Kidney epithelial cell (primary cell): ENCODE results near the gene TNKS2. TPM values are rescaled to one million over a fixed set of nuclear protein-coding genes. Genes with fewer than 3 reads are reported as not detected.

Source experiments
- DNase-seq: peaks from one replicate; pipeline ENCODE4 v3.0.0-alpha.2; 2010; ENCODE audit warnings: low read depth
- H3K27me3 ChIP-seq: 2 replicates; pipeline ENCODE4 v1.6.0; 2011; ENCODE audit warnings: low read length; ENCODE audit not compliant: control insufficient read depth, insufficient read depth
- H3K36me3 ChIP-seq: 2 replicates; pipeline ENCODE4 v1.5.1; 2011; ENCODE audit warnings: low read length; ENCODE audit not compliant: control insufficient read depth, insufficient read depth
- H3K4me3 ChIP-seq: 2 replicates; pipeline ENCODE4 v1.5.1; 2011; ENCODE audit warnings: low read depth, mild to moderate bottlenecking, control low read depth, low read length
- CTCF ChIP-seq: IDR thresholded peaks from 2 replicates; pipeline ENCODE4 v1.5.1; 2011; ENCODE audit warnings: mild to moderate bottlenecking, moderate library complexity, low read length, control low read depth, inconsistent platforms; ENCODE audit not compliant: insufficient read depth, poor library complexity, severe bottlenecking
- total RNA-seq: library from RNA; depleted of rRNA; stranded (reverse); fragments of >200 nt; gene quantifications from 2 replicates; pipeline ENCODE4 v1.2.3, GENCODE V29; 2015

TNKS2 gene
- total RNA-seq, 1 donor from 2014 or later: 57.6 TPM

GRCh38 chr10:91797048-91797690, 1.1 kb upstream of the TNKS2 start:
- no peak for DNase-seq
- Histone ChIP-seq H3K27me3 (no peaks in the 10 kb centered on the region), H3K36me3 (no peaks in the 10 kb centered on the region), H3K4me3 (peak overlapping the region; percentile 98)
- TF ChIP-seq CTCF: no peak

- H3K4me3 ChIP-seq: peak overlapping the region; percentile 98
- peak; percentile 4 for DNase-seq
- TF ChIP-seq CTCF: no peak
- H3K36me3 ChIP-seq: no peaks in the 10 kb centered on the region
- no peaks in the 10 kb centered on the region for H3K27me3 ChIP-seq
Observed at GRCh38 chr10:91798649-91799611, 704 bp downstream of the TNKS2 start.

GRCh38 chr10:91799612-91799975, 1.4 kb downstream of the TNKS2 start:
- TF ChIP-seq CTCF: no peak
- DNase-seq: no peak
- H3K27me3 ChIP-seq: no peaks in the 10 kb centered on the region
- H3K36me3 ChIP-seq: no peaks in the 10 kb centered on the region
- peak overlapping the region; percentile 98 for H3K4me3 ChIP-seq

GRCh38 chr10:91800182-91800581, 2.0 kb downstream of the TNKS2 start:
- no peaks in the 10 kb centered on the region for H3K36me3 ChIP-seq
- TF ChIP-seq CTCF: no peak
- no peak for DNase-seq
- no peaks in the 10 kb centered on the region for H3K27me3 ChIP-seq
- peak overlapping the region; percentile 98 for H3K4me3 ChIP-seq

GRCh38 chr10:91800756-91801155, 2.5 kb downstream of the TNKS2 start:
- TF ChIP-seq CTCF: no peak
- no peak overlapping the region for H3K4me3 ChIP-seq
- H3K36me3 ChIP-seq: no peaks in the 10 kb centered on the region
- no peaks in the 10 kb centered on the region for H3K27me3 ChIP-seq
- DNase-seq: no peak
